HUES64 (cell line): ENCODE results near the gene CPTP.

ENCODE experiments used
- H3K27ac ChIP-seq: 2 replicates; pipeline ENCODE4 v1.7.0; 2013; ENCODE audit warnings: low read depth, low read length, inconsistent platforms
- H3K27me3 ChIP-seq: 2 replicates; pipeline ENCODE4 v1.6.1; 2013; ENCODE audit warnings: mild to moderate bottlenecking, low read length; ENCODE audit not compliant: insufficient read depth
- H3K36me3 ChIP-seq: 2 replicates; pipeline ENCODE4 v1.6.1; 2013; ENCODE audit warnings: mild to moderate bottlenecking, low read length; ENCODE audit not compliant: insufficient read depth
- H3K4me1 ChIP-seq: 2 replicates; pipeline ENCODE4 v1.6.1; 2013; ENCODE audit warnings: mild to moderate bottlenecking, low read length, moderate library complexity; ENCODE audit not compliant: insufficient read depth
- H3K4me3 ChIP-seq: 2 replicates; pipeline ENCODE4 v1.5.1; 2013; ENCODE audit warnings: mild to moderate bottlenecking, low read length, moderate library complexity
- H3K9ac ChIP-seq: 2 replicates; pipeline ENCODE4 v1.6.1; 2013; ENCODE audit warnings: mild to moderate bottlenecking, low read depth, low read length
- H3K9me3 ChIP-seq: 2 replicates; pipeline ENCODE4 v1.6.1; 2013; ENCODE audit warnings: low read depth, low read length; ENCODE audit not compliant: insufficient read depth
- WGBS: fragments of 150-250, 120-280 bp; methylation state at CpG from one replicate; pipeline ENCODE4 v1.1.7; 2013; ENCODE audit warnings: missing lambda C conversion rate; 5-methylcytosine and 5-hydroxymethylcytosine counted together

Gene CPTP

DNA sequence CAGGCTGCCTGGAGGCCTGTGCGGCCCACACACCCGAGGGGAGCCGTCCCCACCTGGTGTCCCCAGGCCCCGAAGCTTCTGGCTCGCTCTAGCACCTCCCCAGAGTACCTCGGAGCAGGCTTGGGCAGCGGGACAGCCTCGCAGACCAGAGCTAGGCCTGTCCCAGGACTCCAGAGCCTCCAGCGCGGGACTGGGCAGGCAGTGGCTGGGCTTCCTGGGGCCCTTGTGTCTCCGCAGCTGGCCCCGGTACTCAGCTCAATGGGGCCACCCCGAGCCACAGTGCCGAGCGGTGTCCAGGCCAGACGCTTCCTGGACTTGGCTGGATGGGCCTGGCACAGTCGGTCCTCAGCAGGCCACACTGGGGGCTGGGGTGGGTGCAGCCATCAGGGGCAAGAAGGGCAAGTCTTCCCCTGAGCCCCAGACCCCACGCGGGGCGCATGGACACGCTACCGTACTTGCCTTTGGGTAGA, 39.5 kb upstream of the CPTP start:
- Histone ChIP-seq H3K36me3 (no peaks in the 10 kb centered on the region), H3K9ac (no peak overlapping the region), H3K4me1 (no peaks in the 10 kb centered on the region), H3K4me3 (no peak overlapping the region), H3K27me3 (no peaks in the 10 kb centered on the region), H3K9me3 (no peaks in the 10 kb centered on the region), H3K27ac (no peak overlapping the region)
- WGBS = 94% methylated on average over 22 of the region's 22 CpGs

DNA sequence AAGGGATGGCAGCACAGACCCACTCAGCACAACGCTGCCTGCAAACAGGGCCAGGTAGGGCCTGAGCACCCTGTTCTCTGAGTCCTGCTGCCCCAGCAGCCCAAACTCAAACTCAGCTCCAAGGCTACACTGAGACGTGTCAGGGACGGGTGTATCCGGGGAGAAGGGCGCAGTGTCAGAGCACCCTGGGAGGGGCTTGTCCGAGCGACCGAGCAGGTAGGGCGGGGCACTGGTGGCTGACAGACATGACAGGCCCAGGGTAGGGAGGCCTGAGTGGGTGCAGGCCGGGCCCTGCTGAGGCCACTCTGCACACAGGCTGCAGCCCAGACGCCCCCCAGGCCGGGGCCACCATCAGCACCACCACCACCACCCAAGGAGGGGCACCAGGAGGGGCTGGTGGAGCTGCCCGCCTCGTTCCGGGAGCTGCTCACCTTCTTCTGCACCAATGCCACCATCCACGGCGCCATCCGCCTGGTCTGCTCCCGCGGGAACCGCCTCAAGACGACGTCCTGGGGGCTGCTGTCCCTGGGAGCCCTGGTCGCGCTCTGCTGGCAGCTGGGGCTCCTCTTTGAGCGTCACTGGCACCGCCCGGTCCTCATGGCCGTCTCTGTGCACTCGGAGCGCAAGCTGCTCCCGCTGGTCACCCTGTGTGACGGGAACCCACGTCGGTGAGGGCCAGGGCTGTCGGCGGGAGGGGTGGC, 38.8 kb upstream of the CPTP start:
- no peak overlapping the region for H3K27ac ChIP-seq
- H3K4me1 ChIP-seq = no peaks in the 10 kb centered on the region
- no peaks in the 10 kb centered on the region for H3K36me3 ChIP-seq
- 89% methylated on average over 37 of the region's 37 CpGs for WGBS
- H3K9me3 ChIP-seq = no peaks in the 10 kb centered on the region
- H3K9ac ChIP-seq = no peak overlapping the region
- H3K4me3 ChIP-seq = no peak overlapping the region
- no peaks in the 10 kb centered on the region for H3K27me3 ChIP-seq

DNA sequence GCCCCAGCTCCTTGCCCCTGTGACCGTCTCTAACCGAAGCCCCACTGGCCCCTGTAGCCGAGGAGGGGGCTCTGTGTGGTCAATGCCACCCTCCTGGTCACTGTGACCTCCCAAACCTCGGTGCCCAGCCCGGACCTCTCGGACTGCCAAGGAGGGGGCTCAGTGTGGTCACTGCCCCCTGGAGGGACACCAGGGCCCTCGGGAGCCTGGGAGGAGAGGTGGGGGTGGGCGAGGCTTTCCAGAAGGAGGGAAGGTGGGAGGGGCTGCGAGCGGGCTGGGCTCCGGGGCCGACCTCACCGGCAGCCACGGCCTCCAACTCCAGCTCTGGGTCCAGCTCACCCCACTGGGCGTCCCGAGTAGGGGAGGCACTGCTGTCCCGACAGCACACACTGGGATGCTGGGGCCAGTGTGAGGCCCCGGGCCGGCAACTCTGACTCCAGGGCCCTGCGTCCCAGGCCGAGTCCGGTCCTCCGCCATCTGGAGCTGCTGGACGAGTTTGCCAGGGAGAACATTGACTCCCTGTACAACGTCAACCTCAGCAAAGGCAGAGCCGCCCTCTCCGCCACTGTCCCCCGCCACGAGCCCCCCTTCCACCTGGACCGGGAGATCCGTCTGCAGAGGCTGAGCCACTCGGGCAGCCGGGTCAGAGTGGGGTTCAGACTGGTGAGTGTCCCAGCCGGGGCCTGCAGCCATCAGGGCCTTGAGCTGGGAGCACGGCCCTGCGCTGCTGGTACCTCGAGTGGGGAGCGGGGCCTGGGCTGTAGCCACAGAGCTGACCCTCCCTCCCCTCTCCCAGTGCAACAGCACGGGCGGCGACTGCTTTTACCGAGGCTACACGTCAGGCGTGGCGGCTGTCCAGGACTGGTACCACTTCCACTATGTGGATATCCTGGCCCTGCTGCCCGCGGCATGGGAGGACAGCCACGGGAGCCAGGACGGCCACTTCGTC, 38.0 kb upstream of the CPTP start:
- 88% methylated on average over 50 of the region's 50 CpGs for WGBS
- Histone ChIP-seq H3K9ac (no peak overlapping the region), H3K36me3 (no peaks in the 10 kb centered on the region)

DNA sequence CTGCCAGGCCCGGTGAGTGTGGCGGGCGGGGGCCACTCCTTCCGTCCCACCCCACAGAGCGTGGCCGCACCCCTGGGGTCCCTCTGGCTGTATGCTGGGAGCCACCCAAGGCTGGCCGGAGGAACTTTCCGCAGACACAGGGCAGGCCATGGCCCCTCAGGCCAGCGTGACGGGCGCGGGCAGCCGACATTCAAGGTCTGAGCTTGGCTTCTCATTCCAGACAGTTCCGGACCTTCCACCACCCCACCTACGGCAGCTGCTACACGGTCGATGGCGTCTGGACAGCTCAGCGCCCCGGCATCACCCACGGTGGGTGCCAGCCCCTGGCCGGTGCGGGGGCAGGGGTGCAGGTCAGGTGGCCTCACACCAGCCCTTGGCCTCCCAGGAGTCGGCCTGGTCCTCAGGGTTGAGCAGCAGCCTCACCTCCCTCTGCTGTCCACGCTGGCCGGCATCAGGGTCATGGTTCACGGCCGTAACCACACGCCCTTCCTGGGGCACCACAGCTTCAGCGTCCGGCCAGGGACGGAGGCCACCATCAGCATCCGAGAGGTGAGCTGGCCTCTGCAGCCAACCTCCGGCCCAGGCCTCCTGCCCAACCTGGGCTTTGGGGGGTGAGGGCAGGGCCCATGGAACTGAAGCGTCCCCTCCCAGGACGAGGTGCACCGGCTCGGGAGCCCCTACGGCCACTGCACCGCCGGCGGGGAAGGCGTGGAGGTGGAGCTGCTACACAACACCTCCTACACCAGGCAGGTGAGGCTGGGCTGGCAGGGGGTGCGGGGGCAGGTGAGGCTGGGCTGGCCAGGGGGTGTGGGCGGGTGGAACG, 37.1 kb upstream of the CPTP start:
- 95% methylated on average over 41 of the region's 46 CpGs for WGBS
- no peaks in the 10 kb centered on the region for H3K27me3 ChIP-seq
- H3K27ac ChIP-seq = no peak overlapping the region
- H3K4me3 ChIP-seq = no peak overlapping the region
- H3K4me1 ChIP-seq = no peaks in the 10 kb centered on the region
- no peaks in the 10 kb centered on the region for H3K36me3 ChIP-seq
- H3K9ac ChIP-seq = no peak overlapping the region
- H3K9me3 ChIP-seq = no peaks in the 10 kb centered on the region

More for the DNA sequence above, 38.0 kb upstream of the CPTP start:
- Histone ChIP-seq H3K4me3 (no peak overlapping the region), H3K27me3 (no peaks in the 10 kb centered on the region), H3K27ac (no peak overlapping the region), H3K9me3 (no peaks in the 10 kb centered on the region), H3K4me1 (no peaks in the 10 kb centered on the region)

DNA sequence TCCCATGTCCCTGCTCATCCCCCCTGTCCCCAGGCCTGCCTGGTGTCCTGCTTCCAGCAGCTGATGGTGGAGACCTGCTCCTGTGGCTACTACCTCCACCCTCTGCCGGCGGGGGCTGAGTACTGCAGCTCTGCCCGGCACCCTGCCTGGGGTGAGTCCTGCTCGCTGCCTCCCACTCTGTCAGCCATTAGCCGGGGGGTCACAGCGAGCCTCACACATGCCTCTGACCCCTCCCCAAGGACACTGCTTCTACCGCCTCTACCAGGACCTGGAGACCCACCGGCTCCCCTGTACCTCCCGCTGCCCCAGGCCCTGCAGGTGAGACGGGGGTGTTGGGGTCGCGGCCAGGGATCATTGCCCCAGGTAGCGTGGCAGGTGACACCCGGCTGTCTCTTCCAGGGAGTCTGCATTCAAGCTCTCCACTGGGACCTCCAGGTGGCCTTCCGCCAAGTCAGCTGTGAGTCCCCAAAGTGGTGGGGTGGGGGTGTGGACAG, 34.3 kb upstream of the CPTP start:
- no peaks in the 10 kb centered on the region; the same call in 1 of the 2 replicates for H3K36me3 ChIP-seq
- WGBS = 77% methylated on average over 15 of the region's 15 CpGs
- no peaks in the 10 kb centered on the region for H3K9me3 ChIP-seq
- H3K4me3 ChIP-seq = no peak overlapping the region
- no peaks in the 10 kb centered on the region for H3K27me3 ChIP-seq
- H3K27ac ChIP-seq = no peak overlapping the region
- no peak overlapping the region for H3K9ac ChIP-seq
- H3K4me1 ChIP-seq = no peaks in the 10 kb centered on the region

DNA sequence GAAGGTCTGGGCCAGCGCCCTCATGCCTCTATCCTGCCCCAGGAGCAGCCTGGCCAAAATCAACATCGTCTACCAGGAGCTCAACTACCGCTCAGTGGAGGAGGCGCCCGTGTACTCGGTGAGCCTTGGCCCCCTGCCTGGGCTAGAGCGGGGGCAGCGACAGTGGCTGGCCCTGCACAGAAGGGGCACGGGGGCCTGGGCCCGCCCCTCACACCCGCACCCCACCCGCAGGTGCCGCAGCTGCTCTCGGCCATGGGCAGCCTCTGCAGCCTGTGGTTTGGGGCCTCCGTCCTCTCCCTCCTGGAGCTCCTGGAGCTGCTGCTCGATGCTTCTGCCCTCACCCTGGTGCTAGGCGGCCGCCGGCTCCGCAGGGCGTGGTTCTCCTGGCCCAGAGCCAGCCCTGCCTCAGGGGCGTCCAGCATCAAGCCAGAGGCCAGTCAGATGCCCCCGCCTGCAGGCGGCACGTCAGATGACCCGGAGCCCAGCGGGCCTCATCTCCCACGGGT, 33.5 kb upstream of the CPTP start:
- no peaks in the 10 kb centered on the region for H3K9me3 ChIP-seq
- no peaks in the 10 kb centered on the region for H3K27me3 ChIP-seq
- no peak overlapping the region for H3K27ac ChIP-seq
- no peak overlapping the region for H3K9ac ChIP-seq
- no peaks in the 10 kb centered on the region for H3K4me1 ChIP-seq
- no peaks in the 10 kb centered on the region; the same call in 1 of the 2 replicates for H3K36me3 ChIP-seq
- 89% methylated on average over 28 of the region's 28 CpGs for WGBS
- no peak overlapping the region for H3K4me3 ChIP-seq

DNA sequence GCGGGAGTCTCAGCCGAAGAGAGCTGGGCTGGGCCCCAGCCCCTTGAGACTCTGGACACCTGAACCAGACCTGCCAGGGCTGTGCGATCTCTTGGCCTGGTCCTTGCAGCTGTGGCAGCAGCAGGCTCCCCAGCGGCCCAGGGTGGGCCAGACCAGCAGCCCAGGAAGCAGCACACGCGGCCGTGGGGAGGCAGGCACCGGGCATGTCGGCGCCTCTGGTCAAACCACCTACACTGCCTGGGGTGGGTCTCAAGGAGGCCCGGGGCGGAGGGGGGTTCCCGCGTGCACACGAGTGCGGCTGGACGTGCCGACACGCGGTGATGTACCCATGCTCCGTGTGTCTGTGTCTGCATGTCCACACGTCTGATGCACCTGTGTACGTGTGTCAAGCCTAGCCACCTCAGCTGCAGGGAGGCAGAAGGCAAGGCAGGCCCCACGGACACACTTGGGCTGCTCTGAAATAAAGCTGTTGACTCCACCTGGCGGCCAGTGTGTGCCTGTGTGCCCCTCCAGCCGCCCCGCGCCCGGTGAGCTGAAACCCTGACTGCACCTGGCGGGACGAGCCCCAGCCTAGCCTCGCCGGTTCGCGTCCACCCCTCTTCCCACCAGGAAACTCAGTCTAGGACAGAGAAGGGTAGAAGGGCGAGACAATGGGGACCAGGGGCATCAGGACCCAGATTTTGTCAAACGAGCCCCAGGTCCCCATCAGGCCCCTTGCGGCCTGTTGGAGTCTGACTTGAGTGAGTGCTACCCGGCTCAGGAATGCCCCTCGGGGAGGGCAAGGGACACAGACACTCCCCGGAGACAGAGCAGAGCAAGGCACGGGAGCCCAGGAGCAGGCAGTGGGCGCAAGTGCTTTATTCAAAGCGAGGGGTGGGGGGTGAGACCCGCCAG, 32.8 kb upstream of the CPTP start:
- Histone ChIP-seq H3K4me3 (no peak overlapping the region), H3K27ac (no peak overlapping the region), H3K36me3 (no peaks in the 10 kb centered on the region; the same call in 1 of the 2 replicates), H3K9me3 (no peaks in the 10 kb centered on the region), H3K9ac (no peak overlapping the region; the same call in 1 of the 2 replicates), H3K4me1 (no peaks in the 10 kb centered on the region), H3K27me3 (no peaks in the 10 kb centered on the region)
- WGBS = 66% methylated on average over 45 of the region's 45 CpGs

DNA sequence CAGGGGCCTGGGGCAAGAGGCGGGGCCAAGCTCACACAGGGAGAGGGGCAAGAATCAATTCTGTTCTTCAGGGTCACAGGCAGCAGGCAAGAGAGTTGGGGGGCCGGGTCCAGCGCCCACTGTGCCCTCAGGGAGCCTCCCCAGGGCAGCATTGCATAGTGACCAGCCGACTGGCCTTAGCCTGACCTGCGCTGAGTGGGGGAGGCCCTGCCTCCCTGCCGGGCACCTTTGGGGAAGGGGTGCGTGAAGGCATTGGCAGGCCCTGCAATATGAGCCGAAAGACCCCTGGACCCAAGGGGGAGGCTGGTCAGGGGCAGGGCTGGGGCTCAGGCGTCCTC, 32.2 kb upstream of the CPTP start:
- H3K27ac ChIP-seq = no peak overlapping the region
- no peaks in the 10 kb centered on the region for H3K9me3 ChIP-seq
- H3K9ac ChIP-seq = no peak overlapping the region
- WGBS = 92% methylated on average over 9 of the region's 9 CpGs
- H3K4me1 ChIP-seq = no peaks in the 10 kb centered on the region
- no peak overlapping the region for H3K4me3 ChIP-seq
- H3K27me3 ChIP-seq = no peaks in the 10 kb centered on the region
- H3K36me3 ChIP-seq = no peaks in the 10 kb centered on the region; the same call in 1 of the 2 replicates

DNA sequence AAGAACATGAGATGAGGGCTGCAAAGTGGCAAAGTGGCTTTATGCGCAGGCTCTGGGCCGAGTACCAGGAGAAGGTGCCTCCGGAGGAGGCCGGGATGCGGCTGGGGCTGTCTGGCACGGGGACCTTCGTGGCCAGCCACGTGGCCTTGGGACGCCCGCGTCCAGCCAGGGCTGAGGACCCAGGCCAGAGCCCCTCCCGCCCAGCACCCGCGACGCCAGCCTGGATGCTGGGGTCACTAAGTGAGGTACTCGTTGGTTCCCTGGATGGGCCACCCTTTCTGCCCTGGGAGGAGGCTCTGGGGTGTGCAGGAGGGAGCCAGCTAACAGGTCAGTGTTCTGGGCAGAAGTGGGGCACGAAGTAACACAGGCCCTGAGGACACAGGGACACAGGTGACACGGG, 31.8 kb upstream of the CPTP start:
- Histone ChIP-seq H3K27me3 (no peaks in the 10 kb centered on the region), H3K4me1 (no peaks in the 10 kb centered on the region), H3K9ac (no peak overlapping the region), H3K9me3 (no peaks in the 10 kb centered on the region), H3K4me3 (no peak overlapping the region), H3K27ac (no peak overlapping the region), H3K36me3 (no peaks in the 10 kb centered on the region; the same call in 1 of the 2 replicates)
- WGBS = 95% methylated on average over 18 of the region's 18 CpGs
